ENCODE results near the gene PPP1R2. TPM values are rescaled to one million over a fixed set of nuclear protein-coding genes. Genes with fewer than 3 reads are reported as not detected.
"Not testable (repeated sequence)": the region's sequence is repeated elsewhere in the genome, so short reads cannot be mapped to it uniquely, and the experiment has no call there.

Gene PPP1R2
- total RNA-seq, 2 donors from 2014 or later, result 24.2 to 30.7 TPM

DNA sequence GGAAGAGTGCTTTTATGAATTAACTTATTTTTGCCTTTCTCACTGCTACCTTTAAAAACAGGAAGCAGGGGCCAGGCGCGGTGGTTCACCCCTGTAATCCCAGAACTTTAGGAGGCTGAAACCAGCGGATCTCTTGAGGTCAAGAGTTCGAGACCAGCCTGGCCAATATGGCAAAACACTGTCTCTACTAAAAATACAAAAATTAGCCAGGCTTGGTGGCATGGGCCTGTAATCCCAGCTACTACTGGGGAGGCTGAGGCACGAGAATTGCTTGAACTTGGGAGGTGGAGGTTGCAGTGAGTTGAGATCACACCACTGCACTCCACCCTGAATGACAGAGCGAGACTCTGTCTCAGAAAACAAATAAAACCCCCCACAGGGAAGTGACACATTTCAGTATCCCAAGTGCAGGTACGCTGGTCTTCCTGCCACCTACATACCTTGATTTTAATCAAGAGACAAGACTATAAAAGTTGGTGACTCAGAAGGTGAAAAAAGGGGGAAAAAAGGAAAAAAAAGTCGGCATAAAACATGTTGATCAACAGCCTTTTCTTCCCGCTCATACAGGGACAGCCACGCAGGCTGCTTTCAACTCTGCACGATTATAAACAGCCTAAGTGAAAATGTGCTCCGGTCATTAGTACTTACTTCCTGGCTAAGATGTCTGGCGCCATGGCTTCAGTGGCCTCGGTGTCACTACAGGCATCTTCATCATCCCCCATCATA is 18.8 kb downstream of the PPP1R2 start:
- peaks cover 16% of the 10 kb centered on the region for H3K36me3 Mint-ChIP-seq (ENCODE audit: low read depth)

GRCh38 chr3:195522254-195523023 is 20.7 kb downstream of the PPP1R2 start:
- H3K4me3 ChIP-seq (ENCODE audit: low read length), result no peak overlapping the region
- peaks cover 44% of the 10 kb centered on the region for H3K36me3 ChIP-seq (ENCODE audit: control insufficient read depth, insufficient read depth, low read length)
- DNase-seq, result no peak
- Mint-ChIP-seq H3K4me1 (no peaks in the 10 kb centered on the region), H3K27ac (no peak overlapping the region), H3K9me3 (no peaks in the 10 kb centered on the region), H3K36me3 (ENCODE audit: low read depth) (peaks cover 16% of the 10 kb centered on the region), H3K4me3 (no peak overlapping the region), H3K27me3 (ENCODE audit: insufficient read depth) (no peaks in the 10 kb centered on the region)
- H3K27ac ChIP-seq (ENCODE audit: low read depth, low read length), result no peak overlapping the region
- WGBS, 2 experiments (ENCODE audit: insufficient coverage in 1 of 2, insufficient read length in 1 of 2), result 73 to 89% methylated on average over 2 to 5 of the region's 6 CpGs
- no peaks in the 10 kb centered on the region for H3K27me3 ChIP-seq (ENCODE audit: control insufficient read depth, insufficient read depth, low read length, poor library complexity, severe bottlenecking)
- H3K4me1 ChIP-seq (ENCODE audit: control insufficient read depth, insufficient read depth, low read length), result no peaks in the 10 kb centered on the region
- TF ChIP-seq, protein P1, sequence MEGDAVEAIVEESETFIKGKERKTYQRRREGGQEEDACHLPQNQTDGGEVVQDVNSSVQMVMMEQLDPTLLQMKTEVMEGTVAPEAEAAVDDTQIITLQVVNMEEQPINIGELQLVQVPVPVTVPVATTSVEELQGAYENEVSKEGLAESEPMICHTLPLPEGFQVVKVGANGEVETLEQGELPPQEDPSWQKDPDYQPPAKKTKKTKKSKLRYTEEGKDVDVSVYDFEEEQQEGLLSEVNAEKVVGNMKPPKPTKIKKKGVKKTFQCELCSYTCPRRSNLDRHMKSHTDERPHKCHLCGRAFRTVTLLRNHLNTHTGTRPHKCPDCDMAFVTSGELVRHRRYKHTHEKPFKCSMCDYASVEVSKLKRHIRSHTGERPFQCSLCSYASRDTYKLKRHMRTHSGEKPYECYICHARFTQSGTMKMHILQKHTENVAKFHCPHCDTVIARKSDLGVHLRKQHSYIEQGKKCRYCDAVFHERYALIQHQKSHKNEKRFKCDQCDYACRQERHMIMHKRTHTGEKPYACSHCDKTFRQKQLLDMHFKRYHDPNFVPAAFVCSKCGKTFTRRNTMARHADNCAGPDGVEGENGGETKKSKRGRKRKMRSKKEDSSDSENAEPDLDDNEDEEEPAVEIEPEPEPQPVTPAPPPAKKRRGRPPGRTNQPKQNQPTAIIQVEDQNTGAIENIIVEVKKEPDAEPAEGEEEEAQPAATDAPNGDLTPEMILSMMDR (conservative IDR thresholded peaks at IDR 0.05), result peak; percentile 93
- H3K9ac ChIP-seq (ENCODE audit: extremely low read depth, low read length, poor library complexity, severe bottlenecking), result no peak overlapping the region
- no peaks in the 10 kb centered on the region for H3K9me3 ChIP-seq (ENCODE audit: control insufficient read depth, low read length)

More for the DNA sequence above, 18.8 kb downstream of the PPP1R2 start:
- H3K27me3 Mint-ChIP-seq (ENCODE audit: insufficient read depth), result no peaks in the 10 kb centered on the region
- no peaks in the 10 kb centered on the region for H3K9me3 Mint-ChIP-seq
- H3K9ac ChIP-seq (ENCODE audit: extremely low read depth, low read length, poor library complexity, severe bottlenecking), result no peak overlapping the region
- 93 to 97% methylated on average over 10 to 14 of the region's 14 CpGs for WGBS, 2 experiments (ENCODE audit: insufficient coverage in 1 of 2, insufficient read length in 1 of 2)
- H3K4me3 Mint-ChIP-seq, result no peak overlapping the region
- H3K36me3 ChIP-seq (ENCODE audit: control insufficient read depth, insufficient read depth, low read length), result peaks cover 32% of the 10 kb centered on the region
- TF ChIP-seq, protein P1 (conservative IDR thresholded peaks at IDR 0.05), result no peak
- H3K27ac ChIP-seq (ENCODE audit: low read depth, low read length), result no peak overlapping the region
- DNase-seq, result no peak
- no peaks in the 10 kb centered on the region for H3K27me3 ChIP-seq (ENCODE audit: control insufficient read depth, insufficient read depth, low read length, poor library complexity, severe bottlenecking)
- no peaks in the 10 kb centered on the region for H3K4me1 ChIP-seq (ENCODE audit: control insufficient read depth, insufficient read depth, low read length)
- no peak overlapping the region for H3K27ac Mint-ChIP-seq
- no peaks in the 10 kb centered on the region for H3K4me1 Mint-ChIP-seq
- no peaks in the 10 kb centered on the region for H3K9me3 ChIP-seq (ENCODE audit: control insufficient read depth, low read length)
- no peak overlapping the region for H3K4me3 ChIP-seq (ENCODE audit: low read length)

- Histone ChIP-seq H3K4me3 (ENCODE audit: low read length) (no peak overlapping the region), H3K4me1 (ENCODE audit: control insufficient read depth, insufficient read depth, low read length) (no peaks in the 10 kb centered on the region), H3K9me3 (ENCODE audit: control insufficient read depth, low read length) (no peaks in the 10 kb centered on the region), H3K36me3 (ENCODE audit: control insufficient read depth, insufficient read depth, low read length) (peaks cover 56% of the 10 kb centered on the region), H3K27ac (ENCODE audit: low read depth, low read length) (no peak overlapping the region), H3K9ac (ENCODE audit: extremely low read depth, low read length, poor library complexity, severe bottlenecking) (no peak overlapping the region), H3K27me3 (ENCODE audit: control insufficient read depth, insufficient read depth, low read length, poor library complexity, severe bottlenecking) (no peaks in the 10 kb centered on the region)
- 88% methylated on average over 1 of the region's 1 CpG; no CpG with 5 or more reads in 1 of the 2 experiments for WGBS, 2 experiments (ENCODE audit: insufficient coverage in 1 of 2, insufficient read length in 1 of 2)
- Mint-ChIP-seq H3K27ac (no peak overlapping the region), H3K4me3 (no peak overlapping the region), H3K4me1 (no peaks in the 10 kb centered on the region), H3K36me3 (ENCODE audit: low read depth) (peaks cover 38% of the 10 kb centered on the region), H3K27me3 (ENCODE audit: insufficient read depth) (no peaks in the 10 kb centered on the region), H3K9me3 (no peaks in the 10 kb centered on the region)
- DNase-seq, result no peak
- TF ChIP-seq, protein P1 (conservative IDR thresholded peaks at IDR 0.05), result no peak
Measured at GRCh38 chr3:195517030-195517429, 26.1 kb downstream of the PPP1R2 start.

- H3K4me1 Mint-ChIP-seq, H3K4me3 Mint-ChIP-seq, H3K27ac Mint-ChIP-seq: not testable (repeated sequence)
Measured at GRCh38 chr3:195514610-195515235, 28.4 kb downstream of the PPP1R2 start.

More at GRCh38 chr3:195514610-195515235, 28.4 kb downstream of the PPP1R2 start:
- DNase-seq; H3K4me1 ChIP-seq (ENCODE audit: control insufficient read depth, insufficient read depth, low read length); H3K27me3 ChIP-seq (ENCODE audit: control insufficient read depth, insufficient read depth, low read length, poor library complexity, severe bottlenecking); H3K27ac ChIP-seq (ENCODE audit: low read depth, low read length); H3K9ac ChIP-seq (ENCODE audit: extremely low read depth, low read length, poor library complexity, severe bottlenecking); H3K9me3 ChIP-seq (ENCODE audit: control insufficient read depth, low read length); H3K27me3 Mint-ChIP-seq (ENCODE audit: insufficient read depth); H3K4me3 ChIP-seq (ENCODE audit: low read length); H3K9me3 Mint-ChIP-seq: not testable (repeated sequence)
- 93% methylated on average over 1 of the region's 1 CpG; no CpG with 5 or more reads in 1 of the 2 experiments for WGBS, 2 experiments (ENCODE audit: insufficient coverage in 1 of 2, insufficient read length in 1 of 2)
- H3K36me3 Mint-ChIP-seq (ENCODE audit: low read depth), result peaks cover 54% of the 10 kb centered on the region
- peaks cover 60% of the 10 kb centered on the region for H3K36me3 ChIP-seq (ENCODE audit: control insufficient read depth, insufficient read depth, low read length)
